ENCODE results near the gene HEBP1. TPM values are rescaled to one million over a fixed set of nuclear protein-coding genes. Genes with fewer than 3 reads are reported as not detected.

The HEBP1 gene
- total RNA-seq, 1 experiment from 2014 or later: 7.8 TPM

DNA sequence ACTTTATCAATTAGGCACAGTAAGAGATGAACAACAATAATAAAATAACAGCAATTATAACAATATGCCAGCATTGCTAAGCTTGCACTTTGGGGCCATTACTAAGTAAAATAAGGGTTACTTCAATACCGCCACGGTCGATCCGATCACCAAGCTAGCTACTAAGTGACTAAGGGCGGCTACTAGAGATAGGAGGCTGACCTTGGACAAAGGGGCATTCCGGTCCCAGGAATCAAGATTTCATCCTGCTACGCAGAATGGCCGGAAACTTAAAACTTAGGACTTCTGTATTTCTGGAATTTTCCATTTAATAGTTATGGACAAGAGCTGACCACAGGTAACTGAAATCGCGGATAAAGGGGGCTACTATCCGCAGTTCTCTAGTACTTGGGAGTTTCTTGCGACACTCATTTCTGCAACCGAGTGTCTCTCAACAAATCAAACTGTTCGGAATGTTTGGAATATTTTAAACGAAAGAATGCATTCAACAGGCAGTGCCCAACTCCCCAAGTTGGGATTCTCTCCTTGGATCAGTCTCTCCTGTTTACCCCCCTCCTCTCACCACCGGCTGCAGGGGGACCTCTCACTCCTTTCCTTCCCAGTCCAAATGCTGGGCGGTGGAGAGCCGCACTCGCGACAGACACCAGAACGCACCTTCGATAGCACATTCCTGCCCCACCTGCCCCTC is 650 bp downstream of the HEBP1 start:
- DNase-seq (ENCODE audit: low read depth, low spot score): peak; percentile 32

DNA sequence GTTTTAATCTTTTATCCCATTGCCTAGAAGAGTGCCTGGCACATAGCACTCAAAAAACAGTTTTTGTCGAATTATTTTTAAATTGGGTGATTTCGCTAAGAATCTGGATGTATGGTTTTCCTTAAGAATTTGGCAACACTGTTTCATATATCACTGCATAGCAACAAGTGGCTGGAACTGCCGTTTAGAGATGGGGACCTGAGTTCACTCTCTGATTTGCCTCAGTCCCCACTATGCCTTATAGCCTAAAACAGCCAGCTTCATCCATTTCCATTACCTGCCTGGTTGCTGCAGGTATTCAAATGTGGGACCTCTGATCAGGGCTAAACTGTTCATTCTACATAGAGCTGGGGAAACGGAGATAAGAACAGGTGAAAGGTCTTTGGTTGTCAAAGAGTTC is 1.8 kb downstream of the HEBP1 start:
- in situ Hi-C loops (cut with HindIII; ENCODE audit: low pct_unique_long_range_greater_than_20kb, low sequenced_read_pairs): no loop called here
- no peak for DNase-seq (ENCODE audit: low read depth, low spot score)

More for the DNA sequence above, 650 bp downstream of the HEBP1 start:
- in situ Hi-C loops (cut with HindIII; ENCODE audit: low pct_unique_long_range_greater_than_20kb, low sequenced_read_pairs): no loop called here

DNA sequence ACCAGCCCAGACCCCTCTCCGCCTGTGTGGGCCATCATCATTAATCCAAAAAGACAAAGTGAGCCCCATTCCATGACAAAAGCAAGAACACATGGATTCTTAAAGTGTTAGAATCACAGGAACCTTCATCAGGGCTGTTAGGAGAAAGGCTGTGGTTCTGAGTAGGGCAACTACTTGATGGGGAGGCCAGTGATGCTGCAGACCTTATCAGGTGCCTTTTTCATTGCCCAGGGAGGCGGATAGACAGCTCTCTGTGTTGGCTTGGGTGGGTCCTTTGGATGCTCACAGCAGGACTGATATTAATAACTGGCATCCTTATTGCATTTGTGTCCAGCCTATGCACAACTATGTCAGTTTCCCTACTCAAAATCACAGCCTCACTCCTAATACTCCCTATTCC is 2.3 kb downstream of the HEBP1 start:
- DNase-seq (ENCODE audit: low read depth, low spot score): no peak
- in situ Hi-C loops (cut with HindIII; ENCODE audit: low pct_unique_long_range_greater_than_20kb, low sequenced_read_pairs): no loop called here

DNA sequence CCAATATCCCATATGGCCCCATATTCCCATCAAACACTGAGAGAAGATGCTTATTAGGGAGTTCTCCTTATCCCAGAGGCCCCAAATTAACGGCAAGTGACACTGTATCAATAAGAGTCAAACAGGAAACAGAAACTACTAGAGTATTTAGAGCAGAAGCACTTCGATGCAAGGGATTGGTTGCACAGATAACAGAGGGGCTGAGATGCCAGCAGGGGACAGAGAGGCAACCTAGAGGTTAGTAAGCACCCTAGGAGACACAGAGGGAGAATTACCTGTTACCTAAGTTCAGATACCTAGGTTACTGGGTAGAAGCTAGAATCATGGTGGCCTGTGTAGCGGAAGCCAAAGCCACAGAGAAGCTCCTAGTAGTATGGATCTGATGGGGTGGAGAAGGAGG is 2.9 kb downstream of the HEBP1 start:
- DNase-seq (ENCODE audit: low read depth, low spot score): no peak
- in situ Hi-C loops (cut with HindIII; ENCODE audit: low pct_unique_long_range_greater_than_20kb, low sequenced_read_pairs): no loop called here

DNA sequence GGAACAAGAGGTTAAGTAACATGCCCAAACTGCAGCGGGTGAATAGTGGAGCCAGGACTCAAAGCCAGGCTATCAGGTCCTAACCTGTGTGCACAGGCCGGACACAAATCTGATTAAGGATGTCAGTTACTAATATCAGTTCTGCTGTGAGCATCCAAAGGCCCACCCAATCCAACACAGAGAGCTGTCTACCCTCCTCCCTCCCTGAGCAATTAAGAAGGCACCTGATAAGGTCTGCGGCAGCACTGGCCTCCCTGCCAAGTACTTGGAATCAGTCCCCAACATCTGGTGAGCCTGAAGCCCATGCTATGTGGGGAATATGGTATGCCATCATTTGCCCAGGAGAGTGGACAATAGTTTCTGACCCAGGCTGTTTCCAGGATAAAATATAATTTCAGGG is 3.9 kb downstream of the HEBP1 start:
- DNase-seq (ENCODE audit: low read depth, low spot score): no peak
- in situ Hi-C loops (cut with HindIII; ENCODE audit: low pct_unique_long_range_greater_than_20kb, low sequenced_read_pairs): no loop called here

DNA sequence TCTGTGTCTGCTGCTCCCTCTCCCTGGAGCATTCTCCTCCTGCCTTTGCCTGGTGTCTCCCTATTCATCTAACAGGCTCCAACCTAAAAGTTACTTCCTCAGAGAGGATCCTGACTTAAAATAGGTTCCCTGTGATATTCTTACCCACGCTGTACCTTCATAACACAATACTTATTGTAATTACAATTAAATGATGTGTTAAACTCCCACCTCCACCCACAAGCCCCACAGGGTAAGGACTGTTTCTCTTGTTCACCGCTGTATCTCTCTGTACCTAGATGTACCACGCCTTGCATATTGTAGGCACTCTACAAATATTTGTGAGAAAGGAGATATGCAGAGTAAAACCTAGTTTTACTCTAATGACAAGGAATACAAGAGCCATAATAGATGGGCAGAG is 5.0 kb downstream of the HEBP1 start:
- no peak for DNase-seq (ENCODE audit: low read depth, low spot score)
- in situ Hi-C loops (cut with HindIII; ENCODE audit: low pct_unique_long_range_greater_than_20kb, low sequenced_read_pairs): no loop called here

DNA sequence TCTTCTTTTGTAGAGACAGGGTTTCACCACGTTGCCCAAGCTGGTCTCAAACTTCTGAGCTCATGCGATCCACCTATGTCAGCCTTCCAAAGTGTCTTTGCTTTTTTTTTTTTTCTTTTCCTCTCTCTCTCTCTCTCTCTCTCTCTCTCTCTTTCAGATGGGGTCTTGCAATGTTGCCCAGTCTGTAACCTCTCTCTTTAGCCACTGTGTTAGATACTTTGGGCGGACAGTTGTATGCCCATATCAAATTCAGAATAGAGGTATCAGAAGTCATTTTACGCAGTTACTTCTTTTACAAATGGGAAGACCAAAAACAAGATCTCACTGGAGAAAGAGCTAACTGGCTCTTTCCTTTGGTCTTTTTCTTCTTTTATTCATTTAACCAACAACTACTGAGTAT is 6.7 kb downstream of the HEBP1 start:
- no peak for DNase-seq (ENCODE audit: low read depth, low spot score)
- in situ Hi-C loops (cut with HindIII; ENCODE audit: low pct_unique_long_range_greater_than_20kb, low sequenced_read_pairs): no loop called here

DNA sequence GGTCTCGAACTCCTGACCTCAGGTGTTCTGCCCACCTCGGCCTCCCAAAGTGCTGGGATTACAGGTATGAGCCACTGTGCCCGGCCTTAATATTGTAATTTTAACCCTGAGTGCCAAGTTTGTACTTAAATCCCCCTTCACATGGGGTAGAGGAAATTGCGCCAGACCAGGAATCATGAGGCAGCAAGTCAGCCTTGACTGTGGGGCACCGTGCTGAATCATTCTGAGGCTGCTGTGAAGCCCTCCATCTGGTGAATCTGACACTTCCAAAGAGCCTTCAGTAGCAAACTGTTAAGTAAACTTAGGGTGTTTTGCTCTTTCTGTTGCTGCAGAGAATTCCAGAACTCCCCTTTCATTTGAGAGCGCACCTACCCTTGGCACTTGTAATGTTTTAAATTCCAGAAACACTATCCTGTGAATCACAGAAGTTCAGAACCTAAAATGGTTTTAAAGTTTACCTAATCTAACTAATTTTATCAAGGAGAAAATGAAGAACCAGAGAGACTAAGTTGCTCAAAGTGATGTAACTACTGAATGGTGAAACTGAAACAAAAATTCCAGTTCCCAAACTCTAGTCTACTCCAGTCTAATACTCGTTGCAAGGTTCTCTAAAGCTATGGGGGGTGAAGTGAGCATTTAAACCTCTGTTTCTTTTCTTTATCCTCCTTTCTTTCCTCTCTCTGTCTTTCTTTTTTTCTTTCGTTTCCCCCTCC is 7.5 kb downstream of the HEBP1 start:
- in situ Hi-C loops (cut with HindIII; ENCODE audit: low pct_unique_long_range_greater_than_20kb, low sequenced_read_pairs): no loop called here
- DNase-seq (ENCODE audit: low read depth, low spot score): peak; percentile 68

DNA sequence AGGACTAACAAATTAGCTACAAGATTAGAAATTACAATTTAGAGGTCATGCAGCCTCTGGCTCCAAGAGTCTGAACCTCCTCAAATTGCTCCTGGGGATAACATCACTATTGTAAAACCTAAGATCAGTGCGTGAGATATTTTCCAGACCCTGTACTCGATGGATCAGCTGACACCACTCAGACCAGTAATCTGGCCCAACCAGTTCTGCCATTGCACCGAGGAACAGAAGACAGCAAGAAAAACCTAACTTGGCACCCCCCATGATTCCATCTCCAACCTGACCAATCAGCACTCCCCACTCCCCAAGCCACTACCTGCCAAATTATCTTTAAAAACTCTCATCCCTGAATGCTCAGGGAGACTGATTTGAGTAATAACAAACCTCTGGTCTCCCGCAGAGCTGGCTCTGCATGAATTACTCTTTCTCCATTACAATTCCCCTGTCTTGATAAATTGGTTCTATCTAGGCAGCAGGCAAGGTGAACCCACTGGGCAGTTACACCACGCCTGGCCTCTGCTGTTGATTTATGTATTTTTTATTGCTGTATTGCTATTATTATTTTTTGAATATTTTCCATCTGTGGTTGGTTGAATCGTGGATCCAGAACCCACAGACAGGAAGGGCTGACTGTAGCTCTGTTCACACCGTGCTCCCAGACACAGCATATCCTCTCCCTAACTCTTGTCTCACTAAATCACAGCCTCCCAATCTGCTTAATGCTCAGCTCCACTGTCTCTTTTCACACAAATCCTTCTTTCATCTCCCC is 9.2 kb downstream of the HEBP1 start:
- in situ Hi-C loops (cut with HindIII; ENCODE audit: low pct_unique_long_range_greater_than_20kb, low sequenced_read_pairs): no loop called here

DNA sequence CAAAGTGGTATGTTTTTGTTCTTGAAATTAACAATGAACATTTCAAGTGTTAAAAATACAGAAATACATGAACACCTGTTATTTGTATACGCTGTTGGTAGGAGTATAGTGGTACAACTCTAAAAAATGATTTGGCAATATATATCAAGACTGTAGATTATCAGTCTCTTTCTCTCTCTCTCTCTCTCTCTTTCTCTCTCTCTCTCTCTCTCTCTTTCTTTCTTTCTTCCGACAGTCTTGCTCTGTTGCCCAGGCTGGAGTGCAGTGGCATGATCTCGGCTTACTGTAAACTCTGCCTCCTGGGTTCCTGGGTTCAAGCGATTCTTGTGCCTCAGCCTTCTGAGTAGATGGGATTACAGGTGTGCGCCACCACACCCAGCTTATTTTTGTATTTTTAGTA is 12.6 kb downstream of the HEBP1 start:
- in situ Hi-C loops (cut with HindIII; ENCODE audit: low pct_unique_long_range_greater_than_20kb, low sequenced_read_pairs): no loop called here

More for the DNA sequence above, 9.2 kb downstream of the HEBP1 start:
- DNase-seq (ENCODE audit: low read depth, low spot score): no peak

DNA sequence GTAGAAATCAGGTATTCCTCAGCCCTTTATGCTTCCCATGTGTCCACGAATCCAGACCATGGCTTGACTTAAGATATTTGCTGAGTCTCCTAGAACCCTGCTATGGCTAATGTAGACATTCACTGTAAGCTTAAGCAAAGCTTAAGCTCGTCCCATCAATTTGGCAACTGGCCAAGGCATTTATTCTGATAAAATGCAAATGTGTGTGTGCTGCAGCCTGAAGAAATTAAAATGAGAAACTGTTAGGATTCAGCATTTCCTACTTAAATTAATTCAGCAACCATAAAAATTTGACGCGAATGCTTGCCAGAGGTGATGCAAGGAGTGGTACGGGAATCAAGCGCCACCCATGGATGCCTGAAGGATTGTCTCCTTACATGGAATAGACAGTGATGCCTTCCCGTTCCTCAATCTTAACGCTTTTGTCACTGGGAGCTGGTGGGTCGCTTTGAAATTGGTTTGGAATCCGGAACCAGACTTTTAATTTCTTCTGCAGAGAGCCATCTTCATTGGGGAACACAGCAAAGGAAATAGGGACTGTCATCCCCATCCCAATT is 13.2 kb downstream of the HEBP1 start:
- in situ Hi-C loops (cut with HindIII; ENCODE audit: low pct_unique_long_range_greater_than_20kb, low sequenced_read_pairs): no loop called here
- DNase-seq (ENCODE audit: low read depth, low spot score): no peak

More for the DNA sequence above, 12.6 kb downstream of the HEBP1 start:
- DNase-seq (ENCODE audit: low read depth, low spot score): no peak

DNA sequence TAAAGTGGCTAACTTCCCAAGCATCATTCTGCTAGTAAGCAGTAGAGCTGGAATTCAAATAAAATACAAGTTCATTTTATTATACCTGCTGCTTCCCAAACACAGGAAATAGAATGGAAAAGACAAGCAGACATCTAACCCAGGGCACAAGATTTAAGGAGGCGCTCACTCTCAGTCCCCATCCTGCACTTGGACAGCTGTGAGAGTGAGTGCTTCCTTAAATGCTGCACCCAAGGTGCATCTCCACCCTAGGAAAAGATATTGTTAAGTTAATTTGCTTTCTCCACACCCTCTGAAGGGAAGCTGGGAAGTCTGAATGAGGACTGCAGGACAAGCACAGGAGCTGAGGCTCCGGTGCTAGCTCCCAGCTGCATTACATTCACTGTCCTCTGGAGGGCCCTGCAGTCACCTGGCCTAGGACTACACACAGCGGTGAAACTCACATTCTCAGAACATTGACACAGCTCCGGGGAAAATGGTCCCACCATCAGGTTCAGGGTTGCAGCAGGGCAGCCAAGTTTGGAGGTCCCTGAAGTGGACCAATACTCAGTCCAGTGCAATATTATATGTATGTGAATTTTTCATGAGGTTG is 14.2 kb downstream of the HEBP1 start:
- DNase-seq (ENCODE audit: low read depth, low spot score): peak; percentile 72
- in situ Hi-C loops (cut with HindIII; ENCODE audit: low pct_unique_long_range_greater_than_20kb, low sequenced_read_pairs): no loop called here

DNA sequence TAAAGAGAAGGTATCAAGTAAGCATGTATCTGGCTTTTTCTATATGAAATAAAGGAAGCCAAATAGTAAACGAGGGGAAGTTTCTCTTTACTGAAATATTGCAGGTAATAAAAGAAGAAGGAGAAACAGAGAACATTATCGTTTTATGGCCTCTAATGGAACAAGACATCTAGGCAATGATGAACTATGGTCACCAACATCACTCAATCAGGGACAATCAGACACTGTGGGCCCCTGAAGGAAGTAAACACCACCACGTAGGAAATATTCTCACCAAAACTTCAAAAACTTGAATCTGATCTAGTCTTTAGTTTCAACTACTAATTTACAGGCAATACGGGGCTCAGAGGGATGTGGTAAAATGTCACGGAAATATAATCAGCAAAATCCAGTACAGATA is 15.9 kb downstream of the HEBP1 start:
- in situ Hi-C loops (cut with HindIII; ENCODE audit: low pct_unique_long_range_greater_than_20kb, low sequenced_read_pairs): no loop called here
- no peak for DNase-seq (ENCODE audit: low read depth, low spot score)

DNA sequence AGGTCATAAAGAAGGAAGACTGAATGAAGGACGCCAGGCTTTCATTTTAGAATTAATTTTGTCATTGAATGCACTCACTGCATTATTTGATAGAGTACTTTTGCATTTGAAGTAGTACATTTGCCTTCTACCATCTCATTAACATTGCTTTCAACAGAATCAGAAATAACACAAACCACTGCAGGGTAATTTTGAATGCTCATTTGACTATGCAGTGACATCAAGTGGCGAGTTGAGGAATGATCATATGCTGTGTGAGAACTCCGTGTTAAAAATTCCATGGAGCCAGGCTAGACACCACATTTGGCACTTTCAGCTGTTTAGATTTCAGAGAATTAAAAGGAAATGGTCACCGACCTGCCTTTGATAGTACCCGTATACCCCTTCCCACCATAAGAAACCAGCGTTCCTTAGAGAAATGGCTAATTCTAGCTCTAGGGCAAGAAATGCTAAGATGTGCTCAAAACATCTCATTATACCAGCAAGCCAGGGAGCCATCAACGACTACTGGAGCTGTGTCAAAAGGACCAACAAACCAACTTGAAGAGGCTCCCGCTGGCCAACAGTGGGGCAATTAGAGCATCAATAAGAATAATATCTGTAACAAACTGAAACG is 16.5 kb downstream of the HEBP1 start:
- DNase-seq (ENCODE audit: low read depth, low spot score): peak; percentile 76
- in situ Hi-C loops (cut with HindIII; ENCODE audit: low pct_unique_long_range_greater_than_20kb, low sequenced_read_pairs): no loop called here

DNA sequence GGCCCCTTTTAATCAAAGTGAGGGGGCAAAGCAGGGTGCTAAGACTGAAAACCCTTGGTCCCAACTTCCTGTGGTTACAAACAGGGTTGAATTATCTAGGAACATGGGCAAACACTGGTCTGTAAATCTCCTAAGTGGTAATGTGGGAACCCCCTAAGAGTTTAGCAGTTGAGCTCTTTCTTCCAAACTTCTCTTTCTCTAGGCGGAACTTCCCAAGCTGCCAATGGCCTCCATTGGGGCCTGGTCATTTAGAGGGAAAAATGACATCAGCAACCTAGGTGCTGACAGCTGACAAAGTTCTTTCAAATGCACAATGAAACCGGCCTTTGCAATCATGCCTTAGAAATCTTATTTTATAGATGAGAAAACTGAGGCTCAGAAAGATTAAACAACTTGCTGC is 17.7 kb downstream of the HEBP1 start:
- DNase-seq (ENCODE audit: low read depth, low spot score): no peak
- in situ Hi-C loops (cut with HindIII; ENCODE audit: low pct_unique_long_range_greater_than_20kb, low sequenced_read_pairs): no loop called here

DNA sequence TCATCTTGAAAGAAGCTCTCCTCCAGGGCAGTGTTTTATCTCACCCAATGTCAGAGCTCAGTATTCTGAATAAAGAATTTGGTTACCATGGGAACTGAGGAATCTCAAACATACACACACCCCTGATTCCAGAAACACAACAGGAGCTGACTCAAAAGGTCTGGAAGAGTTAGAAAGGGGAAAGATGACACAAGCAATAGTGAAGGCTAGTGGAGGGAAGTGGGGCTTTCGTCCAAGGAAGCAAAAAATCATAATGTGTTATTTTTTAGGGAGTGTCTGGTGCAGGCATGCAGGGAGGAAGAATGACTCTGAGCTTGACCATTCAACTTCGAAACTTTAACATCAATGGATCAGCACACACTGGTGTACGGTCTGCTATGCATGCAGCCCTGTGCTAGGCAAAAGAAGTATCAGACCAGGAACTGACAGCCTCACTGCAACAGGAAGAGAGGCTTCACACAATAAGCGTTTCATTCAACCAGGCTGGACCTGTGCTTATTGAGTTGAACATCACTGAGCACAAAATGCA is 20.3 kb downstream of the HEBP1 start:
- DNase-seq (ENCODE audit: low read depth, low spot score): no peak
- in situ Hi-C loops (cut with HindIII; ENCODE audit: low pct_unique_long_range_greater_than_20kb, low sequenced_read_pairs): no loop called here

DNA sequence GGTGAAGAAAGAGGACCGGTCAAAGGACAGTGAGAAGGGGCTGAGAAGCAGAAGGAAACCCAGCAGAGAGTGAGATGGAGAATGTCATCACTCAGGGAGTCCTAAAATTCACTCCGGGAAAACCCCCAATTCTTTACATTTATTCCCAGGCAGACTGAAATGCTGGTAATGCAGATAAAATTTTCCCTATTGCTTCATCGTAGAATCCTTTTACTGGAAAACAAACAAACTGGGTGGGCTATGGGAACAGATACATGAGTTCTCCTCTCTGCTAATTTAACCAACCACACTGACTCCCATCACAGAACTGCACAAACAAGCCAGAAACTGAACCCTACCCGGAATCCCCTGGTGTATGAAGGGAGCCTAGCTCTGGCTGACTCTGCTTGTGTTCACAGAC is 20.9 kb downstream of the HEBP1 start:
- DNase-seq (ENCODE audit: low read depth, low spot score): no peak
- in situ Hi-C loops (cut with HindIII; ENCODE audit: low pct_unique_long_range_greater_than_20kb, low sequenced_read_pairs): no loop called here

Measured in SK-MEL-5 (cell line).